Activated naive CD4-positive, alpha-beta T cell treated with Interleukin-2 at 50 U/mL for 16 hours (primary cell): ENCODE measurements around the gene PPM1L.

Source experiments
- DNase-seq: peaks from one replicate; pipeline ENCODE4 v3.0.0-alpha.2; 2020

PPM1L gene

DNA sequence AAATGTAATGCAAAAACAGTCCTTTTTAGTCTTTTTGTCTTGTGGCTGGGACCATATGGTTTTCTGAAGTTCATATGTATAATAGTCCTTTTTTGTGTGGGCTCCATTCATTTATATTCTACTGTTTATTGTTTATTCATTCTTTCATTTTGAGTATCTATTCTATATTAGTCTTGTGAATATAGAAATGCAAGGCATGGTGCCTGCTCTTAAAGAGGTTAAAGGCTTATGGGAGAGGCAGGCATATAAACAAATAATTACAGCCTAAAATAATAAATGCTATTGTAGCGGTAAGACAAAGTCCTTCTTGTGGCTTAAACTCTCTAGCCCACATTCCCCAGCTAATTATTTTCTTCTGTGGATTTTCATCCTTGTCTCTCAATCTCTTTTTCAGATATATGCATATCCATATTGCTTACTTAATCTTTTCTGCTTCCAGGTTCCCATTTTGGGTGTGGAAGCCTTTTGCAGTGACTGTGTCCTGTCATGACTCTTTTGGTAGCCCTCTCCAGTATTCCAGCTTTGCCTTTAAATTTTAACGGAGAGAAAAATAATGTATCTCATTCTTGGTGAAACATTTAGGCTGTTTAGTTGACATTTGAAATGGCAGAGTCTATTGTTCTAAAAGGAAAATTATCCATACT is 101.6 kb downstream of the PPM1L start:
- no peak for DNase-seq

DNA sequence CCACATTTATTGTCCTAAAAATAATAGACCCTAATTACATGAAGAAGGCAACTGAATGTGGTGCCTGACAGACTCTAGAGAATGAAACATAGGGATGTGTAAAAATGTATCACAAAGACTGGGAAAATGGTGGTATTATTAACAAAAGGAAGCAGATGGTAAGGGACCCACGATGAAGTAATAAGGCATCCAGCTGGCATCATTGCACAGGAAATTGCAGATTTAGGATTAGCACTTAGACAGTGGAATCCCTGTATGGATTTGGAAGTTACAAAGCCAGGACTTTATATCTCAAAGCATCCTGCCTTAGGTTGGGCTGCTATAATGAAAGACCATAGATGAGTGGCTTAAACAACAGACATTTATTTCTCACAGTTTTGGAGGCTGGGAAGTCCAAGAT is 104.3 kb downstream of the PPM1L start:
- DNase-seq = no peak

DNA sequence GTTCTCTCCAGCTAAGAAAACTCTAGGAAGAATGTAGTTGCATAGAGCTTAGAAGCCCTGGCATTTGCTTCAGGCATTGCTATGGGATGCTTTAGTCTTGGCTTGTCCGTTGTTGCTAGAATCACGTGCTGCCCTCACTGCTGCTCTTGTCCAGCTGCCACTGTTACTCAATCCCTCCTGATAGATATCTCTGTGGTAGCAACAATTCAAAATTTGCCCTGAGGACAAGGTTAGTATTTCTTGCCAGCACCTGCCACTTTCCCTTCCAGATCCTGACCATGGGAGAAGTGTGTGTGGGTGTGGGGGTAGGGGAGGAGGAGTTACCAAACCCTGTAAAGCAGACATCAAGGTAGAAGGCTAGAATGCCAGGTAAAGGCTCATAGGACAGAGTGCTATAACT is 113.8 kb downstream of the PPM1L start:
- DNase-seq = no peak

DNA sequence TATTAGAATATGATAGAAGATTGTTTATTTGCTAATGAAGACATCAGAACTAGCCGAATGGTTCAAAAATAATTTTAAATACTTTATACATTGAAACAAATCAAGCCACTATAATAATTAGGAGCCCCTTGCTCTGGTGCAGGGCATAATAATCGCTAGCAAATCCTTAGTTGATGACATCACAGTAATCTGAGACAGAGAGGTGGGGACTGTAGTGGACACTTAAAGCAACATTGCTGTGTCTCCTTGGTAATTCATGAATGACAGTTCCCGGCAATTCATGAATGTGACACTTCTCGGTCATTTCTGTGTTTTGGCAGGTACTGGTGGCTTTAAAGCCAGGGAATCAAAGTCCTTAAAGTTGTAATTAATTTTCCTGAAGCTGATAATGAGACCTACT is 114.3 kb downstream of the PPM1L start:
- DNase-seq = no peak

DNA sequence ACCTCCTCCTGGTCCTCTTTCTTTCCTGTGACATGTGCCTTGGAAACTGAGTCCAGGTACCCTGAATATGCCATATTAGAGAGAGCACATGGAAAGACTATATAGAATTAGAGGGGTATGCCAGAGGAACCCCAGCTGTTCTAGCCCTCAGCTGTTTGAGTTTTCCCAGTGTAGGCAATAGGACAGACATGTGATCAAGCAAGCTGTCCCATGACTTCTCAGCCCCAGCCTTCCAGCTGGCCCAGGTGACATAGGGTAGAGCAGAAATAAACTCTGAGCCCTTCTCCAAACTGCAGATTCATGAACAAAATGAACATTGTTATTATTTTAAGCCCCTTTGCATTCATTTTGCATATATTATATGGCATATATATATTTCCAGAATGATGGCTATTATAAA is 118.7 kb downstream of the PPM1L start:
- DNase-seq = no peak

DNA sequence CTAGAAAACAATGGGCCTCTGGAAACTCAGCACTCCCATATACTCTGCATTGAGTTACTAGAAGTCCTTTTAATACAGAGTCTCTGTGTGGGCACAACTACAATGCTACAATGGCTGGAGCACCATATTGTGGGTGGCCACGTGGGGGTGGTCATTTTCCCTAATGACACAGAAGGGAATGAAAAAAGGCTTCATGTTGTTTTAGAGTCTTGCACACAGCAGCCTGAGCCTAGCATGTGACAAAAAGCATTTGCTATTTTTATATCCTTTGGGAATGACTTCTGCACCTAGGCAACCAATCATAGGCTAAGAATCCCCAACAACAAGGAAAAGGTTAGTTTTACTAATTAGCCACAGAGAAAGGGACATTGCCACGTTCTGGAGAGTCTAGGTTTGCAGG is 120.6 kb downstream of the PPM1L start:
- no peak for DNase-seq

DNA sequence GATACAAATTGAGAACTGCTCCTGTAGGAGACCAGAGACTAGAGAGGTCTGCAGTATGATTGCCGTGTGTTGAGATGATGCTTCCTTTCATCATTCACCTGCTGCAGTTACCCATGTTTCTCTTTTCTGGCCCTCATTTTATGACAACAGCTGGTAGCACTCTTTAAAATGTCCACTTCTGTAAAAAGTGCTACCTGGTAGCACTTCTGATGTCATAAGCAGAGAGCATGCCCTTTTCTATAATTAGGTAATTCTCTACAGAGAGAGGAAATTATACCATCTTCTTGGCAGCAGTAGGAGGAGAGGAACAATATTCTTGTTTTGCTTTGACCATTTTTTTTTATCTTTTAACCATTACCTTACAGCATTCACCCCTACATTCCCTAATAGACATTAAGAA is 123.8 kb downstream of the PPM1L start:
- no peak for DNase-seq

DNA sequence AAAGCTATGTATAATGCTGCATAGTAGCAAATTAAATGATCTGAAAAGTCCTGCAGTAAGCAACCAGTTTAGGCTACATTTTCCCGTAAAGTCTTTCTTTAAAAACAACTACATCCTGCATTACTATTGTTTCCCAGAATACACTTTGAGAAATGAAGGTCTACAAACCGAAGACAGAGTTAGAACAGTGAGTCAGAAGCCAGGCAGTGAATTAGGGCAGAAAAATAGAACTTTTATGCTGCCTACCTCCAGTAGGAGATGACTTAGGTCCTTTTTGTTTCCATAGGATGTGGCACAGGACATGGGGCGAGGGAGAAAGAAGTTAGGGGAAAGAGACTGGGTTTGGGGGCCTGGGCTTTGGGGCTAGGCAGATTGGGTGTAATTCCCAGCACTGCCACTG is 127.3 kb downstream of the PPM1L start:
- no peak for DNase-seq

DNA sequence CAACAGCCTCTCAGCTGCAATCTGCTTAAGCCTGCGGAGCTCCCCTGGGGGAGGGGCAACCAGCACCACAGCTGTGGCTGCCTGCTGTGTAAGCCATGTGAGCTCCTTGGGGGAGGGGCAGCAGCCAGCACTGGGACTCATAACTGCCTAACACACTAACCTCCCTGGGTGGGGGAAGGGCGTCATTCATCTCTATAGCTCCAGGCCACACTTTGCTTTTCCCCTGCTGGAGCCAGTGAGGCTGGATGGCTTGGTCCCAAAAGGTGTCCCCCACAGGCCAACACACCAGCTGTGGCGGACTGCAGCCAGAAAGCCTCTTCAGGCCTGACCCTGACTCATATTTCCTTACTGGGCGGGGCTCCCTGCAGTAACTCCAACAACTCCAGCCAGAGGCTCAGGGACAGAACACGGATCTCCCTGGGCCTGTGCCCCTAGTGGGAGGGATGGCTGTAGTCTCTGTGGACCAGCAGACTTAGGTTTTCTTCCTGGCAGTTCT is 129.8 kb downstream of the PPM1L start:
- DNase-seq = no peak

DNA sequence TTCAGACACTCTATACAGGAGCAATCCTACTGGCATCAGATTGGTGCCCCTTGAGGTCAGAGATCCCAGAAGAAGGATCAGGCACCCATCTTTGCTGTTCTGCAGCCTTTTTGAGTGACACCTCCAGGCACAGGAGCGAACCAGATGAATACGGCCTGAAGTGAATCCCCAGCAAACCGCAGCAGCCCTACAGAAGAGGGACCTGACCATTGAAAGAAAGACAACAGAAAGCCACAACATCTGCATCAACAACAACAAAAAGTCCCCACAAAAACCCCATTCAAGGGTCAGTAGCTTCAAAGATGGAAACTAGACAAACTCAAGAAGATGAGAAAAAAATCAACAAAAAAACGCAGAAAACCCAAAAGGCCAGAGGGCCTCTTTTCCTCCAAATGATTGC is 130.4 kb downstream of the PPM1L start:
- DNase-seq = no peak

DNA sequence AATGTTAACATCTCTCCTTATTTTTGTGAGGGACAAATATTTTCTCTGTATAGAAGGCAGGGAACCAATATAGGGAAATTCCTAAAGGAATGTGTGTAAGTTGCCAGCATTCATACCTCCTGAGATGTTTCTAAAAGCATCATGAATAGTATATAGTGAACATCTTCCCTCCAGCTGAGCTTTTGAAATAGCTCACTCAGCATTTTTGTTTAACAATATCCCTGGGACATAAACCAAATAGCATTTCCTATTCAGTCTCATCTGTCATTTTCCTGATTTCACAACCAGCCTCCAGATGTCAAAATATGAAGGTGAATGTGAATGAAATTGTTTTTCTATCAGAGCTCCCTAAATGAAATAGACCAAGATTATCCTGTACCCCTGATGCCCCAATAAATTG is 137.2 kb downstream of the PPM1L start:
- DNase-seq = no peak

DNA sequence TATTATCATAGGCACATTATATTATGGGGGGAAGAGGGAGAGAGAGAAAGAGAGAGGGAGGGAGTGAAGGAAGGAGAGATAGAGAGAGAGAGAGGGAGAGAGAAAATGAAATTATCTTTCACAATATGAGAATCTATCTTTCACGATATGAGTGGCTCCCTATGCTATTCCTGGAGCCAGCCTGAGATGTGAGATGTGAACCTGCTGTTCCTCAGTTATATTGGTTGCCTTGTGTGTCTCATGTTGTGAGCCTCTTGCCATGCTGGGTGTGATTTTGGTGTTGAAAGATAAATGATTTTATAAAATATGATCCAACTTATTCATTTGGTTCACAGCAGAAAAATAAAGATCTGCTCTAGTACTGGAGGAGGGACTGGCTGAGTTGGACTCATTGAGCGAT is 148.7 kb downstream of the PPM1L start:
- no peak for DNase-seq

DNA sequence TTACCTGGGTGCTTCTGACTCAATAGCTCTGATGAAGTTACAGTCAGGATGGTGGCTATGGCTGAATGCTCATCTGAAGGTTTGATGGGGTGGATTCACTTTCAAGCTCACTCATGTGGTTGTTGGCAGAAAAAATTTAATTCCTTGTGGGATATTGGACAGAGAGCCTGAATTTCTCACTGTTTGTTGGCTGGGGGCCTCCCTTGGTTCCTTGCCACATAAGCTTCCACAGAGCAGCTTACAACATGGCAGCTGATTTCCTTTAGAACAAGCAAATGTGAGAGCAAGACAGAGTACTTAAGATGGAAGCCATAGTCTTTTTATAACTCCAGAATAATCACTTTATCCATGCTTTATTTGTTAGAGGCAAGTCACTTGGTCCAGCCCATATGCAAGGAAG is 150.6 kb downstream of the PPM1L start:
- DNase-seq = no peak

DNA sequence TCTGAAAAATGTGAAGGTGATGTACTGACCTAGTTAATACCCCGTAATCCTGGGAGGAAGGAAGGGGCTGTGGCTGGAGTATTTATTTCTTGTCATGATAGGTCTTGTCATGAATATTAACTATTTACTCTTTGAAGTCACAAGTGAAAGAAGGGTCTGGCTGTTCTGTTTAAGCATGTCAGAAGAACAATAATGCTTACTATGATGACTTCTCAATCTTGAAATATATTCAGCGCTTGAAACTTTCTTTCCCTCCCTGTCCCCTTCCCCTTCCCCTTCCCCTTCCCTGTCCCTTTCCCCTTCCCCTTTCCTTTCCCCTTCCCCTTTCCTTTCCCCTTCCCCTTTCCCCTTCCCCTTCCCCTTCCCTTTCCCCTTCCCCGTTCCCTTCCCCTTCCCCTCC is 153.9 kb downstream of the PPM1L start:
- no peak for DNase-seq

DNA sequence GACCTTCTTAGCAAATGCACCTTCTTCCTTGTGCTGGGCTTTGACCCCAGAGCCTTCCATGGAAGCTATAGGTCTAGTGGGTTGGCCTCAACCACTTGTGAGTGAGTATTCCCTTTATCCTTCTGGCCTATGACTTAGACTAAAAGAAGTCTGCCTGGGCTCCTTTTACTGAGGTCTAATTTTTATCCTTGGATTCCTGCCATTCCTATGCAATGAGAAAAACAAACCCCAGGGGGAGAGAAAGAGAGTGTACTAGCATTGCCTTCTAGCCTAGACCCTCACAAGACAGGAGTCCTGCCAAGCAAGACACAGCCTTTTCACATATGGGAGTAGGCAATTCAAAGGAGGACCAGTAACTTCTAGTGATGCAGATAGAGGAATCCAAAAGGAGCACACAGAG is 155.4 kb downstream of the PPM1L start:
- DNase-seq = no peak

DNA sequence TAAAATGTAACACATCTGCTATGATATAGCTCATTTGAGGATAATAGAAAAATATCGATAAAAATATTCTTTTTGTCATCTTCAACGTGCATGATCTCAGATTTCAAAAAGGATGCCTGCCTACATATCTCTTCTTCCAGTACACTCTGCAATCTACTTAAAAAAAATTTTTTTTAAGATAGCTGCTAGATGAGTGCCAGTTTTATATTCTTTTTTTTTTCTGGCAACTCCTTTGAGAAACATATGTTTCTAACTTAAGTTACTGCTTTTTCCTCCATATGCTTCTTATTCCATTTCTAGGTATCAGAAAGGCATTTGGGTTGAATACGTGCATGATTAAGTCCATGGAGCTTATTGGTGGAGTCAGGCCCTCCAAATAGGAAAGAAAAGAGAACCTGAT is 160.4 kb downstream of the PPM1L start:
- no peak for DNase-seq

DNA sequence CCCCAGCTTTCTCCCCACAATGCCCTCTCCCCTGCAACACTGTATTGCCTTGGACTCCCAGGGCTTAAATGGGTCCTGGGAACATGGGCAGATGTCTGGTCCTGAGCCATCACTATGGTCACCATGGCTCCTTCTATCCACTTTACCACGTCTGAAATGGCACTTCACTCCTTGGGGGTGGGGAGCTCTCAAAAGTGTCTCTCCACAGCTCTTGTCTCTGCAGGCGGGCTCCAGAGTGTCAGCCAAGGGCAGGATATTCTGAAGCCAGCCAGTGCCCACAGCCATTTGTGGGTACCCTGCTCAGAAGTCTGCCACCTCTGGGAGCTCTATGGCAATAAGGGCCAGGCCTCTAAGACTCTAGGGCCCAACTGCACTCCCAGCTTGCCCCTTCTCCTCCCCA is 163.9 kb downstream of the PPM1L start:
- no peak for DNase-seq

DNA sequence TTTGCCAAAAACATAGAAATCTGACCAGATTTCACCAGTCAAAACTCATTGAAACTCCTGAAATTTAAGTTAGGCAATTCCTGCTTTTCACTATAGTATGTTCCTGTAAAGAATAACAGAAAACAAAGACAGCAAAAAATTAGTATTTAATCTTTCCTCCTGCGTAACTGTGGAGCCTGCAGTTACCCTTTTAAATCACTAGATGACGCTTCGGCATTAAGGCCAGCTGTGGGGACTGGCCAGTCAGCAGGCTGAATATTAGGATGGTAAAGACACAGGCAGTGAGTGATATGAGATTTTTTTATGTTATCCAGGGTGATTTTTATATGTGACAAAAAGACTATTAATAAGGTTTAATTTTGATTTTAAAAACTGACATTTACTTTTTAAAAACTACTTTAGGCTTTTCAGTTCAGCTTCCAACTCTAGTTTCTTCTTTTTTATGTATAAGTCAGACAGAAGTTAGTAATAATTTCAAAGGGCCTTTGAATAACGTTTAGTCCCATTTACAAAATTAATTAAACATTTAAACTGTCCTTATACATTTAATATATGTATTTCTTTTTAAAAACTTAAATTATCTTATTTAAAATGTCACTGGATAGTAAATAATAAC is 165.1 kb downstream of the PPM1L start:
- no peak for DNase-seq

DNA sequence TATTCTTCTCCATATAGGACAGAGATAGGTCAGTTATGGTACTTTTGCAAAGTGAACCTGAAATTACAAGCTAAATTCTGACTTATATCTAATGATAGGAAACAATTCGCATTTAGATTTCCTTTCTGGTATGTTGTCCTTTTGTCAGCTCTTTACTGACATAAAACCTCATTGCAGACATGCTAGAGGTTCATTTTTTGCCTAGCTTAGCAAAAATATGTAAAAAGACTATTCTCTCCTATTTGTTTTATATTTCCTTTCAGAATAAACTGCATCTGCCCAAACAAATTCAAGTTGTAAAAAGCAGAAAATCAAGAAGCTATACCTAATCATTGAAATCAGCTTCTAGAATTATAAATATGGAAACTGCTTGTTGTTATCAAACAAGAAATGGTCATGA is 168.7 kb downstream of the PPM1L start:
- DNase-seq = no peak

DNA sequence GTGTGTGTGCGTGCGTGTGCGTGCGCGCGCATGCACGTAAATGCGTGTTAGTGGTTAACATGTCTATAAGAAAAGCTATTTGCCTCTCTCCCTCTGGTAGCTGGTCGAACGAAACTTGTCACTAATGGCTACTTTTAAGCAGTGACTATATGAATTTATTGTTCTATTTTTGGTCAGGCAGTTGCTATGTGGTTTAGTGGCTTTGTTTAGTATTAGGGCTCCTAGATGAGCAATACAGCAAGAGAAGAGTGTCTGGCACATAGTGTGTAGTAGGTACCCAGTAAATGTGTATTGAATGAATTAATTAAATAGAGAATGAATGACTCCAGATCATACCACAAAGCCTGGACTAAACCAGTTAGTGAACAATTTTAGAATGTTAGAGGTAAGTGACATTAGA is 171.6 kb downstream of the PPM1L start:
- DNase-seq = no peak

DNA sequence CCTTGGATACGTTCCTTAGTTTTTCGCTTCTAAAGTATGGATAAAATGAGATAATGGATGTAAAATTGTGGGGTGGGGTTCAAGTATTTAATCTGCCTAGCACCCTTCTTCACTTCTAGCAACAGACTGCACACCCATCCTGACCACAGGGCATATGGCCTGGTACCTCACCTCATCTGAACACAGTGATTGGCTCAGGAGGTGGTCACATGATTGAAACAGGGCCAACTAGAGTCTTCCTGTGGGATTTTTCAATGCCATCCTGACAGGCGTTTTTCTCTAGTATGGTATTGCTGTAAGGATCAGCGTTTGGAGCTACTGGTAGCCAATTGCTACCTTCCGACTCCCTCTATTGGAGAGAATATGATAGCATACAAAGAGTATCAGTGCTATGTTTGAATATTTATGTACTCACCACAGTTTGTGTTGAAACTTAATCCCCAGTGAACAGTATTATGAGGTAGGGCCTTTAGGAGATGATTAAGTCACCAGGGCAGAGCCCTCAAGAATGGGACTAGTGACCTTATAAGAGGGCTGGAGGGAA is 172.2 kb downstream of the PPM1L start:
- no peak for DNase-seq

DNA sequence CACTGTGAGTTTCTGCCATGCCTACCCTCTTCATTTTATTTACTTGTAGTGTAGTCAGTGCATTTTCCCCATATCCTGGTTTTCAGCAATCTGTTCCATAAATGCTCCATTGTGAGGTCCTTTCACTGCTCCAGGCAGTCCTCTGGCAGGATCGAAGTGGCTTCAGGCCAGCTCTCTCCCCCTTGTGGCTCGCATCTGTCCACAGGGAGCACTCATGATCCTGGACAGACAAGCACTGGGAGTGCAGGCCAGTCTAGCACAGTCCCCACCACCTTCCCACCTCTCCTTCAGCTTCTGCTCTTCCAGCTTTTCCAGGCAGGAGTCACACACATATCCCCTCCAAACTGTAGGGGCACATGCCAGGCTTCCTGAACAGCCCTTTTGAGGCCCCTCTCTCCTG is 173.6 kb downstream of the PPM1L start:
- no peak for DNase-seq

DNA sequence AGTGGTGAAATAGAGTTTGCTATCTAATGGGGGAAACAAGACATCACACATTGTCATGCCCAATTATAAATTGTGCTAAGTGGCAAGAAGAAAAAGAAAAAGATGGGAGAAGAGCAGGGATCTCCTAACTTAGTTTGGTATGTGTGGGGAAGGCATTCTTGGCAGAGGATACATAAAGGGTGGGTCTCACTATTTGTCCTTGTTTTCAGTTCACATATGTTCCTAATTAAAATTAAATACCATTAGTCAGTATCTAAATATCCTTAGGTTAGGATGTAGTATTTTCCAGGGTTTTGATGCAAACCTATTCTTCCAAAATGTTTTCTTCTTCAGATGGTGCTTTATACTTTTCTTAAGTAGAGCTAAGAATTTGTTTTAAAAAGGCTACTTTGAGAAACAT is 175.4 kb downstream of the PPM1L start:
- no peak for DNase-seq

DNA sequence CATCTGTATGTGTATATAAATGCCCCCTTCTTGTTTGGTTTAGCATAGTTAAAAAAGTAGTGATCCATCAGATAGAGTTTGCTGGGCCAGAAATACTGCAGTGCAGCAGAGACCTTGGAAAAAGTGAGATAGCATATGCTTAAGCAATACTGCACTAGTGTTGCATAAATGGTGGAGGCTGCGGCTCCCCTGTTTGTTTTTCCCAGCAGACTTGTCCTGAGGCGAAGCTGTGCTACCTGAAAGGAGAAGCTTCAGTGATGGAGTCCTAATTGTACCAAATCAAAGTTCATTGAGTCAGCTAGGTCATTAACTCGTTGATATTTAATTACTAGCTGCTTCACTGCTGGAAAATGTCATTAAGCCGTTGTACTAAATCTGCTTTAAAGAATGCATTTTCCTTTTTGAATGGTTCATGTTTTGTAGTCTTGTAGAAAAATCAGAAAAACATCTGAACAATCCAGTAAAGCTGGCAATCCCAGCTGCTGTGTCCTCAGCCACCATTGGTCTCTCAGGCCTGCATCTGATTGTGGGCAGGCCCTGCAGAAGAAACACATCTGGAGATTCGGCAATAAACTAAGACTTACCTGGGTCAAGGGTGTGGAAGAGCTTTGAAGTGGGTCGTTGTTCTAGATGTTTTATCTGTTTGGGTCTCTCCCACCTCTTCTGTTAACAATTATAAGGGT is 179.5 kb downstream of the PPM1L start:
- DNase-seq = no peak
